WTC11 (cell line): Measurements from ENCODE around the gene LHX3. TPM values are rescaled to one million over a fixed set of nuclear protein-coding genes. Genes with fewer than 3 reads are reported as not detected.

Experiments
- ATAC-seq: fragments of 200-7000 bp; cut with Tn5 transposase; 2 replicates; pipeline ENCODE4 v1.10.0; 2021; ENCODE audit warnings: mild to moderate bottlenecking, moderate library complexity
- CTCF ChIA-PET: fragments of 300-600 bp; sonication (Branson Sonifier 250); formaldehyde crosslinking; loops from one replicate; lab custom pipeline; 2021; ENCODE audit warnings: antibody characterized with exemption; lab: Charles Lee
- POLR2A ChIA-PET: fragments of 350-600 bp; sonication (Branson Sonifier 250); formaldehyde crosslinking; loops from one replicate; lab custom pipeline; 2021; ENCODE audit warnings: antibody characterized with exemption; lab: Charles Lee
- DNase-seq: peaks from one replicate; pipeline ENCODE4 v3.0.0; 2021; ENCODE audit warnings: low spot score
- H3K27ac Mint-ChIP-seq: 2 replicates; pipeline ENCODE4 v1.8.0; 2021; ENCODE audit warnings: mixed read lengths
- H3K27me3 Mint-ChIP-seq: 2 replicates; pipeline ENCODE4 v1.8.0; 2021; ENCODE audit warnings: low read depth, mild to moderate bottlenecking, moderate library complexity, mixed read lengths
- H3K36me3 Mint-ChIP-seq: 2 replicates; pipeline ENCODE4 v1.8.0; 2021; ENCODE audit warnings: mixed read lengths
- H3K4me1 Mint-ChIP-seq: 2 replicates; pipeline ENCODE4 v1.8.0; 2022; ENCODE audit warnings: mixed read lengths
- H3K4me3 Mint-ChIP-seq: 2 replicates; pipeline ENCODE4 v1.8.0; 2021; ENCODE audit warnings: mild to moderate bottlenecking, moderate library complexity, mixed read lengths
- H3K9me3 Mint-ChIP-seq: 2 replicates; pipeline ENCODE4 v1.8.0; 2021; ENCODE audit warnings: mixed read lengths
- ARID4B ChIP-seq: sonication (generic); formaldehyde crosslinking; IDR thresholded peaks from 2 replicates; pipeline ENCODE4 v1.8.0; 2023; ENCODE audit warnings: missing genetic modification reagents, mild to moderate bottlenecking, borderline replicate concordance
- ATF2 ChIP-seq: sonication (generic); formaldehyde crosslinking; IDR thresholded peaks from 2 replicates; pipeline ENCODE4 v1.8.1; 2022; ENCODE audit warnings: low read depth, missing genetic modification reagents, borderline replicate concordance
- CREB1 ChIP-seq: sonication (generic); formaldehyde crosslinking; IDR thresholded peaks from 2 replicates; pipeline ENCODE4 v1.8.0; 2023; ENCODE audit warnings: mild to moderate bottlenecking, missing genetic modification reagents
- E2F4 ChIP-seq: sonication (generic); formaldehyde crosslinking; IDR thresholded peaks from 2 replicates; pipeline ENCODE4 v1.8.1; 2022; ENCODE audit warnings: low read depth, mild to moderate bottlenecking, moderate library complexity, missing genetic modification reagents, borderline replicate concordance
- GTF2I ChIP-seq: fragments of 250-450 bp; sonication (Bioruptor Pico); conservative IDR thresholded peaks from 2 replicates; pipeline ENCODE4 v1.4.0; 2021; ENCODE audit warnings: mild to moderate bottlenecking
- NFYB ChIP-seq: sonication (generic); formaldehyde crosslinking; conservative IDR thresholded peaks from 2 replicates; pipeline ENCODE4 v1.8.0; 2022; ENCODE audit warnings: low read depth, missing genetic modification reagents
- PRDM15 ChIP-seq: sonication (generic); formaldehyde crosslinking; IDR thresholded peaks from 2 replicates; pipeline ENCODE4 v1.8.0; 2022; ENCODE audit warnings: missing genetic modification reagents
- USF1 ChIP-seq: sonication (generic); formaldehyde crosslinking; IDR thresholded peaks from 2 replicates; pipeline ENCODE4 v1.8.0; 2022; ENCODE audit warnings: mild to moderate bottlenecking, missing genetic modification reagents
- ZNF263 ChIP-seq: sonication (generic); formaldehyde crosslinking; IDR thresholded peaks from 2 replicates; pipeline ENCODE4 v1.8.1; 2022; ENCODE audit warnings: low read depth, mild to moderate bottlenecking, moderate library complexity, missing genetic modification reagents
- ZNF671 ChIP-seq: fragments of 250-450 bp; sonication (Bioruptor Pico); IDR thresholded peaks from 2 replicates; pipeline ENCODE4 v1.8.0; 2021; ENCODE audit warnings: mild to moderate bottlenecking
- total RNA-seq: library from RNA; stranded (reverse); gene quantifications from 3 replicates; pipeline ENCODE4 v1.2.3, GENCODE V29; 2021

The LHX3 gene
- total RNA-seq, 1 experiment from 2014 or later, result not detected

- no peak for ATAC-seq
- H3K4me3 Mint-ChIP-seq, result peak overlapping the region; percentile 8; the same call in 1 of the 2 replicates
- DNase-seq, result no peak
- no peak for TF ChIP-seq ZNF671 (CRISPR knock-in tag)
- no peak for TF ChIP-seq GTF2I
- no peak for TF ChIP-seq ARID4B (CRISPR knock-in tag)
- TF ChIP-seq ATF2 (CRISPR knock-in tag), result no peak
- TF ChIP-seq USF1, result no peak
- no peak for TF ChIP-seq ZNF263 (CRISPR knock-in tag)
- TF ChIP-seq NFYB (CRISPR knock-in tag), result 0 out of 2 replicates have a peak, but pooled peaks have one; percentile 13
- no peak for TF ChIP-seq E2F4 (CRISPR knock-in tag)
- CTCF ChIA-PET, result interaction anchor here (0.9 to 2.2 kb wide), 3 partner anchors 11 to 69 kb away, joined by 3 to 6 read pairs (median 4); no protein-coding TSS in a partner anchor
- peaks cover 14% of the 10 kb centered on the region for H3K4me1 Mint-ChIP-seq
- peaks cover 62% of the 10 kb centered on the region for H3K27me3 Mint-ChIP-seq
- no peaks in the 10 kb centered on the region for H3K9me3 Mint-ChIP-seq
- no peaks in the 10 kb centered on the region for H3K36me3 Mint-ChIP-seq
- POLR2A ChIA-PET, result no interaction called here
- no peak overlapping the region for H3K27ac Mint-ChIP-seq
Measured at GRCh38 chr9:136191099-136191959, 13.6 kb downstream of the LHX3 start.

- H3K36me3 Mint-ChIP-seq, result no peaks in the 10 kb centered on the region
- TF ChIP-seq CREB1 (CRISPR knock-in tag) (no peak), GTF2I (no peak), PRDM15 (CRISPR knock-in tag) (no peak), ATF2 (CRISPR knock-in tag) (no peak)
- H3K4me3 Mint-ChIP-seq, result no peak overlapping the region
- ATAC-seq (no peak), DNase-seq (no peak)
- ChIA-PET CTCF (interaction anchor here (1.6 to 2.2 kb wide), 2 partner anchors 19 to 20 kb away, joined by 6 read pairs; no protein-coding TSS in a partner anchor), POLR2A (no interaction called here)
- H3K27ac Mint-ChIP-seq, result no peak overlapping the region
- H3K4me1 Mint-ChIP-seq, result peaks cover 8% of the 10 kb centered on the region; the same call in 1 of the 2 replicates
- peaks cover 55% of the 10 kb centered on the region for H3K27me3 Mint-ChIP-seq
- no peaks in the 10 kb centered on the region for H3K9me3 Mint-ChIP-seq
Measured at GRCh38 chr9:136190656-136191055, 14.3 kb downstream of the LHX3 start.
